MM.1S (cell line): ENCODE results near the gene CCL20.

Source experiments
- CTCF ChIP-seq: fragments of 300-600 bp; sonication (generic); IDR thresholded peaks from 2 replicates; pipeline ENCODE4 v1.5.1; 2016; ENCODE audit warnings: antibody characterized with exemption, low read length, mixed read lengths
- EZH2 ChIP-seq: fragments of 300-600 bp; sonication (generic); optimal IDR thresholded peaks from 2 replicates; pipeline ENCODE3; 2017; ENCODE audit warnings: low read depth, mild to moderate bottlenecking, antibody characterized with exemption, low read length, mixed read lengths
- EZH2phosphoT487 ChIP-seq: fragments of 300-600 bp; sonication (generic); IDR thresholded peaks from 2 replicates; pipeline ENCODE4 v1.6.1; 2018; ENCODE audit warnings: antibody characterized with exemption, low read length

DNA sequence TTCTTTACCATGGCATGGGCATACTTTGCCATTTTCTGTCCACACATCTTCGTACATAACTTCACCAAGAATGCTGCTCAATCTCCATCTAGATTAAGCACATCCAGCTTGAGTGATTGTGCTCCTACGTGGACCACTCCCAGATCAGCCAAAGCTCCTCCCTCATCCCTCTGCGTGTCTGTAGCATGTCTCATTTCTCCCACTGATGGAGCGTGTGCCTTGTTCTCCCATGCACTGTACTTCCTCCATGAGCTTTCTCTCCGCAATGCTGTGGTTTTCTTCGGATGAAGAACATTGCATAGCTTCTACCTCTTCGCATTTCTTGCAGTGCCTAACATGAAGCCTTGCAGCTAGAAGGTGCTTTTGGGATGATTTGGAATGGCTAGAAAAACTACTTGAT, 13.5 kb downstream of the CCL20 start:
- TF ChIP-seq CTCF (no peak), EZH2 (no peak), EZH2phosphoT487 (no peak)
